ENCODE results near the gene PYGL. TPM values are rescaled to one million over a fixed set of nuclear protein-coding genes. Genes with fewer than 3 reads are reported as not detected.
A peak's percentile ranks its signal among the peaks of the same experiment; 100 is the strongest.
"Not testable (repeated sequence)": the region's sequence is repeated elsewhere in the genome, so short reads cannot be mapped to it uniquely, and the experiment has no call there.

PYGL gene
- polyA plus RNA-seq, 1 donor (not counting 4 experiments of a cell fraction or from before 2014, with no cell fraction given): 331 TPM

DNA sequence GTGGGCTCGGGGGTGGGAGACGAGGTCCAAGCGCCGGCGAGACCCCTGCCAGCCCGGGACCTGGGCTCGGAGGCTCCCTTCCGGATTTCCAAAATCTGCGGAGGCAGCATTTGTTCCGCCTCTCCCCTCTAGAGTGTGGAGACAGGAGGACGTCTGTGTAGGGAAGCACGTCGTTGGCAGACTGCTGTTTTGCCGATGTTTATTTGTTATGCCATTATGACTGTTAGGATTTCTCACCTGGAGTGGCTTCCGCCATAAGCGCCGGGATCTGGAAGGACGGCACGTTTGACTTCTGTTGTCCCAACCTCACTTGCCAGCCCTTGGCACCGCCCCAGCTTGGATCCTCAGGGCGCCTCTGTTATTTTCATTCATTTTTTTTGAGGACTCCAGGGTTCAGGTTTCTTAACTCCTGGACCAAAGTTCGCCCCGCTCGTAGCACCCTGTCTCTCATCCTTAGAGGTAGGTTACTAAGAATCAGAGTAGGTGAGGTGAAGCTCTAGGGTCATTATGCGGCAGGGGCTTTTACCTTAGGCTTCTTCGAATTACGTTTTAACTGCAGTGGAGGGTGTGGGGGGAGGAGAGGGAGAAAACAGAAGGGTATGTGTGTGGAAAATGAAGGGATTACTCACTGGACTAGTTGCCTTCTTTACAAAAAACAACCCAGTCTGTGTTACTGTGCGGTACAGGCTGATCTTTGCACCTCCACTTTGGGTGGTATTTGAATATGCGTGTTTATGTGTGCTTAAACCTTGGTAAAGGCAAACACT, 547 bp upstream of the PYGL start:
- Histone ChIP-seq H3K9me1 (ENCODE audit: control insufficient read depth, extremely low read depth, insufficient read depth, low read length) (no peaks in the 10 kb centered on the region), H3K4me1 (ENCODE audit: control insufficient read depth, extremely low read depth, insufficient read depth, low read length) (peaks cover 23% of the 10 kb centered on the region), H3K27me3 (ENCODE audit: control insufficient read depth, extremely low read depth, insufficient read depth, low read length) (no peaks in the 10 kb centered on the region), H3K79me2 (ENCODE audit: control insufficient read depth, insufficient read depth, low read length) (peaks cover 37% of the 10 kb centered on the region), H2AFZ (ENCODE audit: control insufficient read depth, low read length) (peak overlapping the region; percentile 73), H3K9ac (ENCODE audit: control insufficient read depth, extremely low read depth, insufficient read depth, low read length) (peak overlapping the region; percentile 85), H3K27ac (ENCODE audit: control insufficient read depth, insufficient read depth, low read length) (peak overlapping the region; percentile 85), H3K36me3 (ENCODE audit: control insufficient read depth in 2 of 2, extremely low read depth in 1 of 2, insufficient read depth in 2 of 2, low read length in 2 of 2) (peaks cover 2 to 9% of the 10 kb centered on the region in 2 experiments), H3K4me2 (ENCODE audit: control insufficient read depth, extremely low read depth, insufficient read depth, low read depth, low read length) (peak overlapping the region; percentile 89), H3K4me3 (ENCODE audit: control insufficient read depth in 2 of 3, extremely low read depth in 1 of 3, insufficient read depth in 2 of 3, low read depth in 1 of 3, low read length in 3 of 3) (peak overlapping the region; percentile 96 to 98 (median 96)), H4K20me1 (ENCODE audit: control insufficient read depth, extremely low read depth, insufficient read depth, low read length) (no peaks in the 10 kb centered on the region), H3K9me3 (ENCODE audit: control insufficient read depth, low read depth, low read length) (no peaks in the 10 kb centered on the region)
- TF ChIP-seq, protein P1, sequence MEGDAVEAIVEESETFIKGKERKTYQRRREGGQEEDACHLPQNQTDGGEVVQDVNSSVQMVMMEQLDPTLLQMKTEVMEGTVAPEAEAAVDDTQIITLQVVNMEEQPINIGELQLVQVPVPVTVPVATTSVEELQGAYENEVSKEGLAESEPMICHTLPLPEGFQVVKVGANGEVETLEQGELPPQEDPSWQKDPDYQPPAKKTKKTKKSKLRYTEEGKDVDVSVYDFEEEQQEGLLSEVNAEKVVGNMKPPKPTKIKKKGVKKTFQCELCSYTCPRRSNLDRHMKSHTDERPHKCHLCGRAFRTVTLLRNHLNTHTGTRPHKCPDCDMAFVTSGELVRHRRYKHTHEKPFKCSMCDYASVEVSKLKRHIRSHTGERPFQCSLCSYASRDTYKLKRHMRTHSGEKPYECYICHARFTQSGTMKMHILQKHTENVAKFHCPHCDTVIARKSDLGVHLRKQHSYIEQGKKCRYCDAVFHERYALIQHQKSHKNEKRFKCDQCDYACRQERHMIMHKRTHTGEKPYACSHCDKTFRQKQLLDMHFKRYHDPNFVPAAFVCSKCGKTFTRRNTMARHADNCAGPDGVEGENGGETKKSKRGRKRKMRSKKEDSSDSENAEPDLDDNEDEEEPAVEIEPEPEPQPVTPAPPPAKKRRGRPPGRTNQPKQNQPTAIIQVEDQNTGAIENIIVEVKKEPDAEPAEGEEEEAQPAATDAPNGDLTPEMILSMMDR (optimal IDR thresholded peaks at IDR 0.05 in 1 of 3, IDR thresholded peaks at IDR 0.05 in 1 of 3, conservative IDR thresholded peaks at IDR 0.05 in 1 of 3; ENCODE audit: extremely low read depth in 1 of 3, insufficient read depth in 2 of 3, low read length in 3 of 3): no peak
- TF ChIP-seq EZH2 (IDR thresholded peaks at IDR 0.05; ENCODE audit: low read length): no peak
- peak; percentile 67 for FAIRE-seq
- no peak for DNase-seq (ENCODE audit: low read depth, low spot score)
- dilution Hi-C loops (cut with MboI; ENCODE audit: extremely low pct_ligation_motif_present, low sequenced_read_pairs): no loop called here

DNA sequence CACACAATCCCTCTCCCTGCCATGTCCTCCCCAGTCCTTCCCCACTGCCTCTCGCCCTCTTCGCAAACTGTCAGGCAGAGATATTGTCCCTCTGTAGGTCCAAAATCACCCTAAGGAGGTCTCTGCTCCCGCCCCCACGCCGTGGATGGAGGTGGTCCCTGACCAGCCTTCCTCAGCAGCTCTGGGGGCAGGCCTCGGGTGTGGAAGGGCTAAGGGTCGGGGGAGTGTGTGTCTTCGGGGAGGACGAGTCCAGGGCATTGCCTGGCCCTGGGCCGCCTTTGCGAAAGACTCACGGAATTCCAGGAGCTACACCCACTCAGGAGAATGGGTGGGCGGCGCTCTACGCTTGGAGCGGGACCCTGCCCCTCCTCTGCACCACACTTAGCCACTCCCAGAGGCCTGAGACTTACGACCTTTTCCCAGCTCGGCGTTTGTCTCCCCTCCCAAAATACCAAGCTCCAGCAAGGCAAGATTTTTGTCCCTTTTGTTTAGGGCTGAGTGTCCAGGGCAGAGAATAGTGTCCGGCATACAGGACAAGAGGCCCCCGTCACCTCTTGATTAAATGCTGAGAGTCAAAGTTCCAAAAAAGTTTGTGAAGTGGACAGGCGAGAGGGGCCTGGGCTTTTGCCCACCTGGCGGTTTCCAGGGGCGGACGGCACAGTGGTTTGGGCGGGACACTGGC, 881 bp downstream of the PYGL start:
- TF ChIP-seq EZH2 (IDR thresholded peaks at IDR 0.05; ENCODE audit: low read length): no peak
- TF ChIP-seq, protein P1 (optimal IDR thresholded peaks at IDR 0.05 in 1 of 3, IDR thresholded peaks at IDR 0.05 in 1 of 3, conservative IDR thresholded peaks at IDR 0.05 in 1 of 3; ENCODE audit: extremely low read depth in 1 of 3, insufficient read depth in 2 of 3, low read length in 3 of 3): no peak
- Histone ChIP-seq H3K9me1 (ENCODE audit: control insufficient read depth, extremely low read depth, insufficient read depth, low read length) (no peaks in the 10 kb centered on the region), H3K4me3 (ENCODE audit: control insufficient read depth in 2 of 3, extremely low read depth in 1 of 3, insufficient read depth in 2 of 3, low read depth in 1 of 3, low read length in 3 of 3) (peak overlapping the region; percentile 96 to 98 (median 96)), H3K4me2 (ENCODE audit: control insufficient read depth, extremely low read depth, insufficient read depth, low read depth, low read length) (peak overlapping the region; percentile 89), H3K27me3 (ENCODE audit: control insufficient read depth, extremely low read depth, insufficient read depth, low read length) (no peaks in the 10 kb centered on the region), H3K79me2 (ENCODE audit: control insufficient read depth, insufficient read depth, low read length) (peaks cover 47% of the 10 kb centered on the region), H3K9ac (ENCODE audit: control insufficient read depth, extremely low read depth, insufficient read depth, low read length) (peak overlapping the region; percentile 85), H3K9me3 (ENCODE audit: control insufficient read depth, low read depth, low read length) (no peaks in the 10 kb centered on the region), H2AFZ (ENCODE audit: control insufficient read depth, low read length) (peak overlapping the region; percentile 50), H3K27ac (ENCODE audit: control insufficient read depth, insufficient read depth, low read length) (peak overlapping the region; percentile 85), H3K36me3 (ENCODE audit: control insufficient read depth in 2 of 2, extremely low read depth in 1 of 2, insufficient read depth in 2 of 2, low read length in 2 of 2) (peaks cover 2 to 9% of the 10 kb centered on the region in 2 experiments), H3K4me1 (ENCODE audit: control insufficient read depth, extremely low read depth, insufficient read depth, low read length) (peaks cover 32% of the 10 kb centered on the region), H4K20me1 (ENCODE audit: control insufficient read depth, extremely low read depth, insufficient read depth, low read length) (no peaks in the 10 kb centered on the region)
- no peak for DNase-seq (ENCODE audit: low read depth, low spot score)
- peak; percentile 44 for FAIRE-seq
- dilution Hi-C loops (cut with MboI; ENCODE audit: extremely low pct_ligation_motif_present, low sequenced_read_pairs): no loop called here

DNA sequence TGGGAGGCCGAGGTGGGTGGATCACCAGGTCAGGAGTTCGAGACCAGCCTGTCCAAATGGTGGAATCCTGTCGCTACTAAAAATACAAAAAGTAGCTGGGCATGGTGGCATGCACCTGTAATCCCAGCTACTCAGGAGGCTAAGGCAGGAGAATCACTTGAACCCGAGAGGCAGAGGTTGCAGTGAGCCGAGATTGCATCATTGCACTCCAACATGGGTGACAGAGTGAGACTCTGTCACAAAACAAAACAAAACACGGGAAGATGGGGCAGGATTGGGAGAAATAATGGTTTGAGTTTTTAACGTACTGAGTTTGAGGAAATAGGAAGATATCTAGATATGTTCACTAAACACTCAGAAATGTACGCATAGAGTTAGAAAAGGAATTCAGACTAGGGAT, 2.6 kb downstream of the PYGL start:
- H3K4me1 ChIP-seq (ENCODE audit: control insufficient read depth, extremely low read depth, insufficient read depth, low read length): peaks cover 47% of the 10 kb centered on the region
- dilution Hi-C loops (cut with MboI; ENCODE audit: extremely low pct_ligation_motif_present, low sequenced_read_pairs); H3K36me3 ChIP-seq (ENCODE audit: control insufficient read depth in 2 of 2, extremely low read depth in 1 of 2, insufficient read depth in 2 of 2, low read length in 2 of 2): not testable (repeated sequence)

More for the DNA sequence above, 2.6 kb downstream of the PYGL start:
- not testable (repeated sequence) for FAIRE-seq; H2AFZ ChIP-seq (ENCODE audit: control insufficient read depth, low read length); DNase-seq (ENCODE audit: low read depth, low spot score); H3K4me3 ChIP-seq (ENCODE audit: control insufficient read depth in 2 of 3, extremely low read depth in 1 of 3, insufficient read depth in 2 of 3, low read depth in 1 of 3, low read length in 3 of 3); H4K20me1 ChIP-seq (ENCODE audit: control insufficient read depth, extremely low read depth, insufficient read depth, low read length); H3K9me3 ChIP-seq (ENCODE audit: control insufficient read depth, low read depth, low read length); H3K9ac ChIP-seq (ENCODE audit: control insufficient read depth, extremely low read depth, insufficient read depth, low read length); H3K9me1 ChIP-seq (ENCODE audit: control insufficient read depth, extremely low read depth, insufficient read depth, low read length); H3K27me3 ChIP-seq (ENCODE audit: control insufficient read depth, extremely low read depth, insufficient read depth, low read length)
- Histone ChIP-seq H3K27ac (ENCODE audit: control insufficient read depth, insufficient read depth, low read length) (peak overlapping the region; percentile 61), H3K4me2 (ENCODE audit: control insufficient read depth, extremely low read depth, insufficient read depth, low read depth, low read length) (peak overlapping the region; percentile 89), H3K79me2 (ENCODE audit: control insufficient read depth, insufficient read depth, low read length) (peaks cover 50% of the 10 kb centered on the region)
